DND-41 (cell line): ENCODE measurements around the gene NKD1.
"Not testable (repeated sequence)": the region's sequence is repeated elsewhere in the genome, so short reads cannot be mapped to it uniquely, and the experiment has no call there.

Source experiments
- EZH2 ChIP-seq: IDR thresholded peaks from 3 replicates; pipeline ENCODE4 v1.6.1; 2012; ENCODE audit warnings: borderline replicate concordance, low read depth, mild to moderate bottlenecking, moderate library complexity, low read length, inconsistent platforms; ENCODE audit not compliant: severe bottlenecking
- TF ChIP-seq, protein P1 (sequence below): IDR thresholded peaks from 2 replicates; pipeline ENCODE4 v1.5.1; 2012; ENCODE audit warnings: borderline replicate concordance, low read length, moderate library complexity, mild to moderate bottlenecking; ENCODE audit not compliant: poor library complexity, severe bottlenecking; ENCODE audit errors: extremely low read depth

DNA sequence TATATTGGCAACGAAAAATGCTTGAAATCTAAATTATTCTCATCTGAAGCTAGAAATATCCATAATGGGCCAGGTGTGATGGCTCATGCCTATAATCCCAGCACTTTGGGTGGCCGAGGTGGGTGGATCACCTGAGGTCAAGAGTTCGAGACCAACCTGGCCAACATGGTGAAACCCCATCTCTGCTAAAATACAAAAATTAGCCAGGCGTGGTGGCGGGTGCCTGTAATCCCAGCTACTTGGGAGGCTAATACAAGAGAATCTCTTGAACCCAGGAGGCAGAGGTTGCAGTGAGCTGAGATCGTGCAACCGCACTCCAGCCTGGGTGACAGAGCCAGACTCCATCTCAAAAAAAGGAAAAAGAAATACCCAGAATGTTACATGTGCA lies 11.9 kb upstream of the NKD1 start:
- TF ChIP-seq, protein P1, sequence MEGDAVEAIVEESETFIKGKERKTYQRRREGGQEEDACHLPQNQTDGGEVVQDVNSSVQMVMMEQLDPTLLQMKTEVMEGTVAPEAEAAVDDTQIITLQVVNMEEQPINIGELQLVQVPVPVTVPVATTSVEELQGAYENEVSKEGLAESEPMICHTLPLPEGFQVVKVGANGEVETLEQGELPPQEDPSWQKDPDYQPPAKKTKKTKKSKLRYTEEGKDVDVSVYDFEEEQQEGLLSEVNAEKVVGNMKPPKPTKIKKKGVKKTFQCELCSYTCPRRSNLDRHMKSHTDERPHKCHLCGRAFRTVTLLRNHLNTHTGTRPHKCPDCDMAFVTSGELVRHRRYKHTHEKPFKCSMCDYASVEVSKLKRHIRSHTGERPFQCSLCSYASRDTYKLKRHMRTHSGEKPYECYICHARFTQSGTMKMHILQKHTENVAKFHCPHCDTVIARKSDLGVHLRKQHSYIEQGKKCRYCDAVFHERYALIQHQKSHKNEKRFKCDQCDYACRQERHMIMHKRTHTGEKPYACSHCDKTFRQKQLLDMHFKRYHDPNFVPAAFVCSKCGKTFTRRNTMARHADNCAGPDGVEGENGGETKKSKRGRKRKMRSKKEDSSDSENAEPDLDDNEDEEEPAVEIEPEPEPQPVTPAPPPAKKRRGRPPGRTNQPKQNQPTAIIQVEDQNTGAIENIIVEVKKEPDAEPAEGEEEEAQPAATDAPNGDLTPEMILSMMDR, result not testable (repeated sequence)
- TF ChIP-seq EZH2, result not testable (repeated sequence)
